Right lobe of liver (tissue), 6 donors: Measurements from ENCODE around the gene TAMALIN. TPM values are rescaled to one million over a fixed set of nuclear protein-coding genes. Genes with fewer than 3 reads are reported as not detected.

ENCODE experiments used
- ATAC-seq, 4 donors: fragments of 200-7000 bp; cut with Tn5 transposase; one replicate each; pipeline ENCODE4 v1.9.1; 2020; ENCODE audit warnings: mild to moderate bottlenecking in 4 of 4, moderate library complexity in 4 of 4
- DNase-seq, 3 donors: peaks; one replicate each; pipeline ENCODE4 v3.0.0-alpha.2; 2020
- H3K27ac ChIP-seq, 3 donors: fragments of 200-600 bp; one replicate each; pipeline ENCODE4 v1.8.0; 2022
- H3K27me3 ChIP-seq, 2 donors: fragments of 200-600 bp; one replicate each; pipeline ENCODE4 v1.8.0; 2022
- H3K36me3 ChIP-seq, 4 donors: fragments of 200-600 bp; sonication (generic) in 1 of 4; one replicate each; pipeline versions ENCODE4 v1.5.1 to v1.8.0; 2017 to 2022; ENCODE audit warnings: control low read depth in 1 of 4
- H3K4me1 ChIP-seq, 4 donors: fragments of 200-600 bp; sonication (generic) in 1 of 4; one replicate each; pipeline versions ENCODE4 v1.5.1 to v1.8.0; 2017 to 2022; ENCODE audit warnings: control low read depth in 1 of 4
- H3K4me3 ChIP-seq, 3 donors: fragments of 200-600 bp; one replicate each; pipeline ENCODE4 v1.8.0; 2022
- H3K9me3 ChIP-seq, 4 donors: fragments of 200-600 bp; sonication (generic) in 1 of 4; one replicate each; pipeline versions ENCODE4 v1.5.1 to v1.8.0; 2017 to 2022; ENCODE audit warnings: control low read depth in 1 of 4
- POLR2A ChIP-seq: fragments of 450-650 bp; IDR thresholded peaks from one replicate; pipeline ENCODE4 v1.6.1; 2017; ENCODE audit warnings: antibody characterized with exemption, mild to moderate bottlenecking
- WGBS: methylation state at CpG from one replicate; pipeline ENCODE4 v1.1.6; 2018; ENCODE audit warnings: low coverage, low lambda C conversion rate; ENCODE audit not compliant: insufficient coverage; ENCODE audit errors: missing lambda C conversion rate; 5-methylcytosine and 5-hydroxymethylcytosine counted together
- intact Hi-C, 2 donors: fragments of 100-400 bp; cut with DNase I; formaldehyde crosslinking; loops; one replicate each; pipeline versions ENCODE4 v1.11.2 to v1.14.1; 2022
- long read RNA-seq: library from polyadenylated mRNA; unstranded; transcript quantifications from one replicate; pipeline ENCODE4 v2.0.0, GENCODE V29; 2019
- total RNA-seq, 6 experiments: library from RNA; depleted of rRNA in 2 of 6; stranded (reverse); fragments of >200 nt in 2 of 6; fragmentation: NEBNext Ultra II Directional in 3 of 6; extraction: Animal tissue kit (Norgen Biotek cat#: 25700) in 3 of 6; gene quantifications; one replicate each; pipeline versions ENCODE4 v1.1.0 to v1.2.4, GENCODE V29; 2016 to 2023
- TF ChIP-seq, protein P1 (sequence below), 4 donors: fragments of 200-600 bp in 3 of 4; fragments of 450-650 bp in 1 of 4; IDR thresholded peaks; one replicate each; pipeline versions ENCODE4 v1.5.1 to v1.8.0; 2016 to 2022; ENCODE audit warnings: antibody characterized with exemption in 4 of 4, mild to moderate bottlenecking in 2 of 4
- donor health status: DM: no; HTN: yes; CAD: no.
- donor health status: DM: no; HTN: no; CAD: no.
- donor health status: DM: no; HTN: no; CAD: no.
- donor health status: DM: no; HTN: yes; CAD: no.
- donor health status: DM: no; HTN: yes; CAD: no.

TAMALIN gene
- 1 to 10 TPM; 2.9 to 6.5 (median 3.9) TPM for total RNA-seq
- long read RNA-seq = 0 reads

GRCh38 chr12:52006726-52007157 is at the start of gene TAMALIN:
TSS of gene TAMALIN (plus strand) at chr12:52006946. CDS start at chr12:52007020, 74 bp downstream.
- H3K4me3 ChIP-seq = peak within 1 kb of the TSS; percentile 44 to 53 (median 48)
- intact Hi-C loops = loop anchor here in 1 of 2 donors (5.0 kb wide), 1 partner anchor 116 kb away; no protein-coding TSS in a partner anchor
- peaks cover 0 to 9% (median 0%) of the 10 kb centered on the region in 4 donors for H3K4me1 ChIP-seq
- 0% methylated on average over 3 of the region's 60 CpGs for WGBS
- H3K27ac ChIP-seq = peak within 1 kb of the TSS; percentile 57 to 75 (median 64)
- H3K27me3 ChIP-seq = no peaks in the 10 kb centered on the region
- TF ChIP-seq, protein P1, sequence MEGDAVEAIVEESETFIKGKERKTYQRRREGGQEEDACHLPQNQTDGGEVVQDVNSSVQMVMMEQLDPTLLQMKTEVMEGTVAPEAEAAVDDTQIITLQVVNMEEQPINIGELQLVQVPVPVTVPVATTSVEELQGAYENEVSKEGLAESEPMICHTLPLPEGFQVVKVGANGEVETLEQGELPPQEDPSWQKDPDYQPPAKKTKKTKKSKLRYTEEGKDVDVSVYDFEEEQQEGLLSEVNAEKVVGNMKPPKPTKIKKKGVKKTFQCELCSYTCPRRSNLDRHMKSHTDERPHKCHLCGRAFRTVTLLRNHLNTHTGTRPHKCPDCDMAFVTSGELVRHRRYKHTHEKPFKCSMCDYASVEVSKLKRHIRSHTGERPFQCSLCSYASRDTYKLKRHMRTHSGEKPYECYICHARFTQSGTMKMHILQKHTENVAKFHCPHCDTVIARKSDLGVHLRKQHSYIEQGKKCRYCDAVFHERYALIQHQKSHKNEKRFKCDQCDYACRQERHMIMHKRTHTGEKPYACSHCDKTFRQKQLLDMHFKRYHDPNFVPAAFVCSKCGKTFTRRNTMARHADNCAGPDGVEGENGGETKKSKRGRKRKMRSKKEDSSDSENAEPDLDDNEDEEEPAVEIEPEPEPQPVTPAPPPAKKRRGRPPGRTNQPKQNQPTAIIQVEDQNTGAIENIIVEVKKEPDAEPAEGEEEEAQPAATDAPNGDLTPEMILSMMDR (IDR thresholded peaks at IDR 0.05) = no peak
- peak; percentile 87 for TF ChIP-seq POLR2A
- ATAC-seq (peak; percentile 36 to 63 (median 53)), DNase-seq (peak; percentile 70 to 77 (median 70))
- no peaks in the 10 kb centered on the region for H3K9me3 ChIP-seq
- no peaks in the 10 kb centered on the region for H3K36me3 ChIP-seq

GRCh38 chr12:51958542-51958941 is 48.2 kb upstream of the TAMALIN start:
- intact Hi-C loops = no loop called here
- H3K9me3 ChIP-seq = no peaks in the 10 kb centered on the region
- 93% methylated on average over 7 of the region's 13 CpGs for WGBS
- H3K27ac ChIP-seq = peak overlapping the region in 2 of 3 donors; percentile 12 to 57
- no peaks in the 10 kb centered on the region for H3K27me3 ChIP-seq
- TF ChIP-seq, protein P1 (IDR thresholded peaks at IDR 0.05) = no peak
- TF ChIP-seq POLR2A = no peak
- ATAC-seq (no peak), DNase-seq (peak in 1 of 3 donors; percentile 43)
- peaks cover 0 to 78% (median 27%) of the 10 kb centered on the region in 4 donors for H3K4me1 ChIP-seq
- H3K4me3 ChIP-seq = no peak overlapping the region
- no peaks in the 10 kb centered on the region for H3K36me3 ChIP-seq

DNA sequence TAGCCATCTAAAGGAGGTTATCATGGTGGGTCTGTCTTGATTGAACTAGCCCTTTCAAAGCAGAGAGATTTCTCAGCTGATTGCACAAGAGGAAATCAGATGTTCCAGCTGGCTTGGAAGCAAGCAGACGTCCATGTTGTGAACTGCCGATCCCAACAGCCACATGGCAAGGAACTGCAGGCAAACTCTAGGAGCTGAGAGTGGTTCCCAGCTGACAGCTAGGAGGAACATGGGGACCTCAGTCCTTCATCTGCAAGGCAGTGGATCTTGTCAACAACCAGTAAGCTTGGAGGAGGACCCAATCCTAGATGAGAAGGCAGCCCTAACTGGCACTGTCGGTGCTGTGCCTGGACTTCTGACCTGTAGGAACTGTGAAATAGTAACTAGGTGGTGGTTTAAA is 47.5 kb upstream of the TAMALIN start:
- ATAC-seq (peak; percentile 50 to 69 (median 60)), DNase-seq (peak in 1 of 3 donors; percentile 70)
- no peak for TF ChIP-seq POLR2A
- TF ChIP-seq, protein P1 (IDR thresholded peaks at IDR 0.05) = no peak
- 28% methylated on average over 2 of the region's 3 CpGs for WGBS
- H3K27ac ChIP-seq = peak overlapping the region; percentile 12 to 57 (median 34)
- peaks cover 0 to 71% (median 26%) of the 10 kb centered on the region in 4 donors for H3K4me1 ChIP-seq
- intact Hi-C loops = no loop called here
- H3K27me3 ChIP-seq = no peaks in the 10 kb centered on the region
- H3K9me3 ChIP-seq = no peaks in the 10 kb centered on the region
- H3K36me3 ChIP-seq = no peaks in the 10 kb centered on the region
- H3K4me3 ChIP-seq = peak overlapping the region in 2 of 3 donors; percentile 19 to 48

- peak overlapping the region in 2 of 3 donors; percentile 19 to 48 for H3K4me3 ChIP-seq
- TF ChIP-seq, protein P1 (IDR thresholded peaks at IDR 0.05) = no peak
- no peak for TF ChIP-seq POLR2A
- H3K36me3 ChIP-seq = no peaks in the 10 kb centered on the region
- peaks cover 0 to 64% (median 23%) of the 10 kb centered on the region in 4 donors for H3K4me1 ChIP-seq
- H3K9me3 ChIP-seq = no peaks in the 10 kb centered on the region
- H3K27me3 ChIP-seq = no peaks in the 10 kb centered on the region
- H3K27ac ChIP-seq = peak overlapping the region in 2 of 3 donors; percentile 3 to 57
- intact Hi-C loops = no loop called here
- 53% methylated on average over 4 of the region's 4 CpGs for WGBS
- DNase-seq = peak in 1 of 3 donors; percentile 44
- ATAC-seq = peak; percentile 51 to 67 (median 58)
Measured at GRCh38 chr12:51959921-51960320, 46.8 kb upstream of the TAMALIN start.
